Renal cortex interstitium (tissue), 11 donors: ENCODE data around the gene TMEM132C. TPM values are rescaled to one million over a fixed set of nuclear protein-coding genes. Genes with fewer than 3 reads are reported as not detected.

Experiments
- DNase-seq, 11 donors: peaks; one replicate each; pipeline ENCODE4 v3.0.0-alpha.2; 2013; ENCODE audit warnings: low read depth in 9 of 11, low spot score in 4 of 11; ENCODE audit errors: extremely low read depth in 1 of 11
- polyA plus RNA-seq, 3 donors: library from polyadenylated mRNA; unstranded; fragments of 120-200 nt; gene quantifications; one replicate each; pipeline ENCODE4 v1.2.1, GENCODE V29; 2013; ENCODE audit not compliant: insufficient read length in 3 of 3

Gene TMEM132C
- polyA plus RNA-seq, 3 donors = 1.5 to 2.8 (median 1.8) TPM

- DNase-seq = no peak
Measured at GRCh38 chr12:128269181-128269591, 2.2 kb downstream of the TMEM132C start.

- no peak for DNase-seq
Measured at GRCh38 chr12:128276471-128276870, 9.5 kb downstream of the TMEM132C start.

GRCh38 chr12:128286970-128287369, 20.0 kb downstream of the TMEM132C start:
- DNase-seq = no peak

- DNase-seq = no peak
Measured at GRCh38 chr12:128288357-128288756, 21.4 kb downstream of the TMEM132C start.

- no peak for DNase-seq
Measured at GRCh38 chr12:128288896-128289295, 21.9 kb downstream of the TMEM132C start.

GRCh38 chr12:128290938-128291337, 24.0 kb downstream of the TMEM132C start:
- no peak for DNase-seq

GRCh38 chr12:128298091-128298748, 31.2 kb downstream of the TMEM132C start:
- DNase-seq = no peak

- no peak for DNase-seq
Measured at GRCh38 chr12:128305336-128305892, 38.4 kb downstream of the TMEM132C start.

- DNase-seq = no peak
Measured at GRCh38 chr12:128307791-128308190, 40.8 kb downstream of the TMEM132C start.

GRCh38 chr12:128312661-128313060, 45.7 kb downstream of the TMEM132C start:
- peak in 5 of 11 donors; percentile 10 to 37 (median 28) for DNase-seq

- DNase-seq = no peak
Measured at GRCh38 chr12:128313931-128314330, 47.0 kb downstream of the TMEM132C start.

GRCh38 chr12:128314611-128315010, 47.6 kb downstream of the TMEM132C start:
- no peak for DNase-seq

GRCh38 chr12:128316078-128316477, 49.1 kb downstream of the TMEM132C start:
- no peak for DNase-seq

- DNase-seq = no peak
Measured at GRCh38 chr12:128316973-128317526, 50.1 kb downstream of the TMEM132C start.

- no peak for DNase-seq
Measured at GRCh38 chr12:128318341-128318740, 51.4 kb downstream of the TMEM132C start.

- no peak for DNase-seq
Measured at GRCh38 chr12:128318946-128319345, 52.0 kb downstream of the TMEM132C start.

GRCh38 chr12:128322341-128322740, 55.4 kb downstream of the TMEM132C start:
- no peak for DNase-seq

GRCh38 chr12:128323145-128323920, 56.4 kb downstream of the TMEM132C start:
- no peak for DNase-seq

GRCh38 chr12:128325646-128326045, 58.7 kb downstream of the TMEM132C start:
- no peak for DNase-seq

- no peak for DNase-seq
Measured at GRCh38 chr12:128326406-128326805, 59.4 kb downstream of the TMEM132C start.
